ENCODE data around the gene TRIP4.

- no peak for TF ChIP-seq EZH2 (IDR thresholded peaks at IDR 0.05; ENCODE audit: borderline replicate concordance, low read length)
- no peak for TF ChIP-seq CTCF (IDR thresholded peaks at IDR 0.05; ENCODE audit: low read length)
Measured at GRCh38 chr15:64341961-64342360, 45.7 kb upstream of the TRIP4 start.
